ENCODE data around the gene FMN1. TPM values are rescaled to one million over a fixed set of nuclear protein-coding genes. Genes with fewer than 3 reads are reported as not detected.

FMN1 gene
- total and polyA plus RNA-seq, 2 of the 8 experiments (the other 6 are each of a cell fraction or from before 2014, with no cell fraction given), result 0.27 to 3.7 TPM

DNA sequence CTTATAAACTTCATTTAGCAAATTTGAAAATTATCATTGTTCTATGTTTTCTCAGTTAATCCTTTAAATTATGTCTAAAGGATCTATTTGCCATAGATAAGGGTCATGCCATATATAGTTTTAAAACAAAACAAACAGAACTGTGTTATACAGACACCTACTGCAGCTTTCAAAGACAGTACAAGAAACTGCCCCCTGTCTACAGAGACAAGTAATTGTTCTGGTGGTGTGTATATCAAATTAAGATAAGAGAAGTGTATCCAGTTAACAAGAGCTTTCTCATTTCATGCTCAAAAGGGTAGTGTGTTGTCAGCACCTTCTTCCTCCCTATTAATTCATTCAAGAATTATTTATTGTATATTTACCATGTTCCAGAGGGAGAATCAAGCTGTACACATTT is 201.2 kb downstream of the FMN1 start (continued):
- TF ChIP-seq, protein P1, sequence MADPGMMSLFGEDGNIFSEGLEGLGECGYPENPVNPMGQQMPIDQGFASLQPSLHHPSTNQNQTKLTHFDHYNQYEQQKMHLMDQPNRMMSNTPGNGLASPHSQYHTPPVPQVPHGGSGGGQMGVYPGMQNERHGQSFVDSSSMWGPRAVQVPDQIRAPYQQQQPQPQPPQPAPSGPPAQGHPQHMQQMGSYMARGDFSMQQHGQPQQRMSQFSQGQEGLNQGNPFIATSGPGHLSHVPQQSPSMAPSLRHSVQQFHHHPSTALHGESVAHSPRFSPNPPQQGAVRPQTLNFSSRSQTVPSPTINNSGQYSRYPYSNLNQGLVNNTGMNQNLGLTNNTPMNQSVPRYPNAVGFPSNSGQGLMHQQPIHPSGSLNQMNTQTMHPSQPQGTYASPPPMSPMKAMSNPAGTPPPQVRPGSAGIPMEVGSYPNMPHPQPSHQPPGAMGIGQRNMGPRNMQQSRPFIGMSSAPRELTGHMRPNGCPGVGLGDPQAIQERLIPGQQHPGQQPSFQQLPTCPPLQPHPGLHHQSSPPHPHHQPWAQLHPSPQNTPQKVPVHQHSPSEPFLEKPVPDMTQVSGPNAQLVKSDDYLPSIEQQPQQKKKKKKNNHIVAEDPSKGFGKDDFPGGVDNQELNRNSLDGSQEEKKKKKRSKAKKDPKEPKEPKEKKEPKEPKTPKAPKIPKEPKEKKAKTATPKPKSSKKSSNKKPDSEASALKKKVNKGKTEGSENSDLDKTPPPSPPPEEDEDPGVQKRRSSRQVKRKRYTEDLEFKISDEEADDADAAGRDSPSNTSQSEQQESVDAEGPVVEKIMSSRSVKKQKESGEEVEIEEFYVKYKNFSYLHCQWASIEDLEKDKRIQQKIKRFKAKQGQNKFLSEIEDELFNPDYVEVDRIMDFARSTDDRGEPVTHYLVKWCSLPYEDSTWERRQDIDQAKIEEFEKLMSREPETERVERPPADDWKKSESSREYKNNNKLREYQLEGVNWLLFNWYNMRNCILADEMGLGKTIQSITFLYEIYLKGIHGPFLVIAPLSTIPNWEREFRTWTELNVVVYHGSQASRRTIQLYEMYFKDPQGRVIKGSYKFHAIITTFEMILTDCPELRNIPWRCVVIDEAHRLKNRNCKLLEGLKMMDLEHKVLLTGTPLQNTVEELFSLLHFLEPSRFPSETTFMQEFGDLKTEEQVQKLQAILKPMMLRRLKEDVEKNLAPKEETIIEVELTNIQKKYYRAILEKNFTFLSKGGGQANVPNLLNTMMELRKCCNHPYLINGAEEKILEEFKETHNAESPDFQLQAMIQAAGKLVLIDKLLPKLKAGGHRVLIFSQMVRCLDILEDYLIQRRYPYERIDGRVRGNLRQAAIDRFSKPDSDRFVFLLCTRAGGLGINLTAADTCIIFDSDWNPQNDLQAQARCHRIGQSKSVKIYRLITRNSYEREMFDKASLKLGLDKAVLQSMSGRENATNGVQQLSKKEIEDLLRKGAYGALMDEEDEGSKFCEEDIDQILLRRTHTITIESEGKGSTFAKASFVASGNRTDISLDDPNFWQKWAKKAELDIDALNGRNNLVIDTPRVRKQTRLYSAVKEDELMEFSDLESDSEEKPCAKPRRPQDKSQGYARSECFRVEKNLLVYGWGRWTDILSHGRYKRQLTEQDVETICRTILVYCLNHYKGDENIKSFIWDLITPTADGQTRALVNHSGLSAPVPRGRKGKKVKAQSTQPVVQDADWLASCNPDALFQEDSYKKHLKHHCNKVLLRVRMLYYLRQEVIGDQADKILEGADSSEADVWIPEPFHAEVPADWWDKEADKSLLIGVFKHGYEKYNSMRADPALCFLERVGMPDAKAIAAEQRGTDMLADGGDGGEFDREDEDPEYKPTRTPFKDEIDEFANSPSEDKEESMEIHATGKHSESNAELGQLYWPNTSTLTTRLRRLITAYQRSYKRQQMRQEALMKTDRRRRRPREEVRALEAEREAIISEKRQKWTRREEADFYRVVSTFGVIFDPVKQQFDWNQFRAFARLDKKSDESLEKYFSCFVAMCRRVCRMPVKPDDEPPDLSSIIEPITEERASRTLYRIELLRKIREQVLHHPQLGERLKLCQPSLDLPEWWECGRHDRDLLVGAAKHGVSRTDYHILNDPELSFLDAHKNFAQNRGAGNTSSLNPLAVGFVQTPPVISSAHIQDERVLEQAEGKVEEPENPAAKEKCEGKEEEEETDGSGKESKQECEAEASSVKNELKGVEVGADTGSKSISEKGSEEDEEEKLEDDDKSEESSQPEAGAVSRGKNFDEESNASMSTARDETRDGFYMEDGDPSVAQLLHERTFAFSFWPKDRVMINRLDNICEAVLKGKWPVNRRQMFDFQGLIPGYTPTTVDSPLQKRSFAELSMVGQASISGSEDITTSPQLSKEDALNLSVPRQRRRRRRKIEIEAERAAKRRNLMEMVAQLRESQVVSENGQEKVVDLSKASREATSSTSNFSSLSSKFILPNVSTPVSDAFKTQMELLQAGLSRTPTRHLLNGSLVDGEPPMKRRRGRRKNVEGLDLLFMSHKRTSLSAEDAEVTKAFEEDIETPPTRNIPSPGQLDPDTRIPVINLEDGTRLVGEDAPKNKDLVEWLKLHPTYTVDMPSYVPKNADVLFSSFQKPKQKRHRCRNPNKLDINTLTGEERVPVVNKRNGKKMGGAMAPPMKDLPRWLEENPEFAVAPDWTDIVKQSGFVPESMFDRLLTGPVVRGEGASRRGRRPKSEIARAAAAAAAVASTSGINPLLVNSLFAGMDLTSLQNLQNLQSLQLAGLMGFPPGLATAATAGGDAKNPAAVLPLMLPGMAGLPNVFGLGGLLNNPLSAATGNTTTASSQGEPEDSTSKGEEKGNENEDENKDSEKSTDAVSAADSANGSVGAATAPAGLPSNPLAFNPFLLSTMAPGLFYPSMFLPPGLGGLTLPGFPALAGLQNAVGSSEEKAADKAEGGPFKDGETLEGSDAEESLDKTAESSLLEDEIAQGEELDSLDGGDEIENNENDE (IDR thresholded peaks at IDR 0.05; ENCODE audit: insufficient replicate concordance, low read length), result no peak
- TF ChIP-seq SRF (IDR thresholded peaks at IDR 0.05; ENCODE audit: low read depth, low read length) (no peak), EZH2 (IDR thresholded peaks at IDR 0.05; ENCODE audit: low read depth, low read length, severe bottlenecking) (no peak), CBX8 (IDR thresholded peaks at IDR 0.05; ENCODE audit: borderline replicate concordance, low read depth, low read length) (no peak)
- TF ChIP-seq, protein P2, sequence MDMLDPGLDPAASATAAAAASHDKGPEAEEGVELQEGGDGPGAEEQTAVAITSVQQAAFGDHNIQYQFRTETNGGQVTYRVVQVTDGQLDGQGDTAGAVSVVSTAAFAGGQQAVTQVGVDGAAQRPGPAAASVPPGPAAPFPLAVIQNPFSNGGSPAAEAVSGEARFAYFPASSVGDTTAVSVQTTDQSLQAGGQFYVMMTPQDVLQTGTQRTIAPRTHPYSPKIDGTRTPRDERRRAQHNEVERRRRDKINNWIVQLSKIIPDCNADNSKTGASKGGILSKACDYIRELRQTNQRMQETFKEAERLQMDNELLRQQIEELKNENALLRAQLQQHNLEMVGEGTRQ (IDR thresholded peaks at IDR 0.05; ENCODE audit: low read length), result no peak
- TF ChIP-seq, protein P3, sequence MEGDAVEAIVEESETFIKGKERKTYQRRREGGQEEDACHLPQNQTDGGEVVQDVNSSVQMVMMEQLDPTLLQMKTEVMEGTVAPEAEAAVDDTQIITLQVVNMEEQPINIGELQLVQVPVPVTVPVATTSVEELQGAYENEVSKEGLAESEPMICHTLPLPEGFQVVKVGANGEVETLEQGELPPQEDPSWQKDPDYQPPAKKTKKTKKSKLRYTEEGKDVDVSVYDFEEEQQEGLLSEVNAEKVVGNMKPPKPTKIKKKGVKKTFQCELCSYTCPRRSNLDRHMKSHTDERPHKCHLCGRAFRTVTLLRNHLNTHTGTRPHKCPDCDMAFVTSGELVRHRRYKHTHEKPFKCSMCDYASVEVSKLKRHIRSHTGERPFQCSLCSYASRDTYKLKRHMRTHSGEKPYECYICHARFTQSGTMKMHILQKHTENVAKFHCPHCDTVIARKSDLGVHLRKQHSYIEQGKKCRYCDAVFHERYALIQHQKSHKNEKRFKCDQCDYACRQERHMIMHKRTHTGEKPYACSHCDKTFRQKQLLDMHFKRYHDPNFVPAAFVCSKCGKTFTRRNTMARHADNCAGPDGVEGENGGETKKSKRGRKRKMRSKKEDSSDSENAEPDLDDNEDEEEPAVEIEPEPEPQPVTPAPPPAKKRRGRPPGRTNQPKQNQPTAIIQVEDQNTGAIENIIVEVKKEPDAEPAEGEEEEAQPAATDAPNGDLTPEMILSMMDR (IDR thresholded peaks at IDR 0.05; ENCODE audit: control extremely low read depth in 1 of 3, insufficient read depth in 1 of 3, low read depth in 1 of 3, low read length in 3 of 3), result peak in 1 of 3 experiments; percentile 26; a peak in 2 of 4 replicates
